Lower leg skin (tissue), 3 donors: ENCODE data around the gene TRAPPC3.

Source experiments
- CTCF ChIP-seq, 3 donors: fragments of 450-650 bp; IDR thresholded peaks; one replicate each; pipeline ENCODE4 v1.5.1; 2016; ENCODE audit warnings: antibody characterized with exemption in 3 of 3, mild to moderate bottlenecking in 3 of 3, moderate library complexity in 2 of 3
- POLR2A ChIP-seq, 2 donors: fragments of 450-650 bp; IDR thresholded peaks; one replicate each; pipeline ENCODE4 v1.6.1; 2016 to 2017; ENCODE audit warnings: antibody characterized with exemption in 2 of 2, mild to moderate bottlenecking in 1 of 2, moderate library complexity in 1 of 2

- TF ChIP-seq POLR2A (IDR thresholded peaks at IDR 0.05) (no peak), CTCF (IDR thresholded peaks at IDR 0.05) (no peak)
Measured at GRCh38 chr1:36109041-36109679, 40.1 kb downstream of the TRAPPC3 start.
